Bronchial smooth muscle cell (primary cell): ENCODE results near the gene RNU4-1. TPM values are rescaled to one million over a fixed set of nuclear protein-coding genes. Genes with fewer than 3 reads are reported as not detected.

Experiments used
- total RNA-seq: library from RNA; depleted of rRNA; stranded (reverse); fragments of >200 nt; gene quantifications from 2 replicates; pipeline ENCODE4 v1.2.1, GENCODE V29; 2014

The RNU4-1 gene
- total RNA-seq, result 503 and 1,049 TPM in 2 replicates

DNA sequence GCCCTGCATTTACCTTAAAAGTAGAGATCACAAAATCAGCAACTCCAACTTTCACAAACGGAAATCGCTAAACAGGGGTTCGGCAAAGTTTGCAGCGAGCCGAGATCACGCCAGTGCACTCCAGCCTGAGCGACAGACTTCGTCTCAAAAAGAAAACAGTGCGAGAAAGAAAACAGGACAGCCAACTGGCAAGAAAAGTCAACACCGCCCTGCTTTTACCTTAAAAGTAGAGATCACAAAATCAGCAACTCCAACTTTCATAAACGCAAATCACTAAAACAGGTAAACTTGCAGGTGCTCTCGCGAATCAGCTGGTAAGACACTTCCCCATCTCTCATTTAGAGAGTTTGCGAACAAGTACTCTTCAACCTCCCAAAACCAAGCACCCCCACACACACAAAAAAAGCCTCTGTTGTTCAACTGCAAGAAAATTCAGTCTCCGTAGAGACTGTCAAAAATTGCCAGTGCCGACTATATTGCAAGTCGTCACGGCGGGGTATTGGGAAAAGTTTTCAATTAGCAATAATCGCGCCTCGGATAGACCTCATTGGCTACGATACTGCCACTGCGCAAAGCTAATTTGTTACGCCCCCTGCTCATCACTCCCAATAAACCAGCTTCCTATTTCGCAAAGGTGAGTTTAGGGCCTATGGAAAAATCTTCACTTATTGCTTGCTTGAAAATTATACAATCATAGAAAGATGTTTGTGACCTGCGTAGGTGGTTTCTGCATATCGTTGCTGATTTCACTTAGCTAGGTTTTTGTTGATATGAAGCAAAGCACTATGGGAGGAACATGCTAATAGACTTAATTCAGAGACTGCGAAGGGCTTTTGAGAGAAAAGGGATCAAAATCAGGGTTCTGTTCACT lies at the start of gene RNU4-1:
Gene RNU4-1 (minus strand): TSS at position 577 of the 871 bp plus-strand sequence.

DNA sequence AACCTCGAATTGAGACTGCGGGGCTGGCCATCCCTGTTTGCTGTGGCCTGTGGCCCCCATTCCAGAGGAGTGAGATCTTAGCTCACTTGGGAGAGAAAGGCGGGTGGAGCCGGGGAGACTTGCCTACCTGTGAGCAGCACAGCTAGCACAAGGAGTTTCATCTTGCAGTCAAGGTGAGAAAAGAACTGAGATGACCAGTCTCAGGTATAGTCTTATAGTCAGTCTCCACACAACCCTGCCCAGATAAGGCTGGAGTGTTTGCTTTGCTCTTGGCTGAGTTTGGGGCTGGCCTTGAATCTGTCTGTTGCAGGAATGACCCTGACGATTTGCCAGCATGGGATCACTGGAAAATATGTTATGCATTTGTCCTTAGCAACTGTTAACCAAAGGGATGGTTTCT lies 34.6 kb upstream of the RNU4-1 start, which contains the start of gene PLA2G1B:
Gene PLA2G1B (minus strand): TSS at position 187 of the 400 bp plus-strand sequence. CDS start 26 bp downstream, at position 161.

DNA sequence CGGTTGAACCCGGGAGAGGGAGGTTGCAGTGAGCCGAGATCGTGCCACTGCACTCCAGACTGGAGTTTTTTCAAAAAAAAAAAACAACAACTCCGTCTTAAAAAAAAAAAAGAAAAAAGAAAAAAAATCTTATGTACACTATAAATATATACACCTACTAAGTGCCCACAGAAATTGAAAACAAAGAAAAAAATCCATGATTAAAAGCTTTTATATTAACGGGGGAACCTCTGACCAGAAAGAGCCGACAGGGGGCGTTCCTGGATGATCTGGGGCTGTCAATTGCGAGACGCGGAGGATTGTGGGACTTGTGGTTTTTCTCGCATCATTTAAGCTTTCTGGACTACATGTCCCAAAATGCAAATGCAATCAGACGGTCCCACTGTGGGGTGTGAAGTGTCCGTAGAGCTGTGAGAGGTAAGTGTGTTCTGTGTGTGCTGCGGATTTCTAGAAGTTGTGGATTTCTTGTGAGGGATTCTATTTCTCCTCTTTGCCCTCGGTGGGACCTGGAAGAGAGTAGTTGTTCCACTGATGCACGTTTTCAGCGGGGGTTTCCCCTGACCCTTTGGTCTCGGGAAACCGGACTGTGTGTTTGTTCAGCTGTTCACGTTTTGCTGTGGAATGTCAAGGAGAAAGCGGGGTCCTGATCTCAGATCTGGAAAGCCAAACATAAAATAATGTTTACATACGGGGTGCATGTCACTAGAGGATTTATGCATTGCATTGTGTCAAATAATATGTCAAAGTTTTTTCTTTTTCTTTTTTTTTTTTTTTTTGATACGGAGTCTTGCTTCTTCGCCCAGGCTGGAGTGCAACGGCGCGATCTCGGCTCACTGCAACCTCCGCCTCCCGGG lies 9.2 kb upstream of the RNU4-1 start, which contains the start of gene SIRT4:
Gene SIRT4 (plus strand): TSS at position 360 of the 854 bp plus-strand sequence. CDS start 1,241 bp downstream, outside the sequence.

DNA sequence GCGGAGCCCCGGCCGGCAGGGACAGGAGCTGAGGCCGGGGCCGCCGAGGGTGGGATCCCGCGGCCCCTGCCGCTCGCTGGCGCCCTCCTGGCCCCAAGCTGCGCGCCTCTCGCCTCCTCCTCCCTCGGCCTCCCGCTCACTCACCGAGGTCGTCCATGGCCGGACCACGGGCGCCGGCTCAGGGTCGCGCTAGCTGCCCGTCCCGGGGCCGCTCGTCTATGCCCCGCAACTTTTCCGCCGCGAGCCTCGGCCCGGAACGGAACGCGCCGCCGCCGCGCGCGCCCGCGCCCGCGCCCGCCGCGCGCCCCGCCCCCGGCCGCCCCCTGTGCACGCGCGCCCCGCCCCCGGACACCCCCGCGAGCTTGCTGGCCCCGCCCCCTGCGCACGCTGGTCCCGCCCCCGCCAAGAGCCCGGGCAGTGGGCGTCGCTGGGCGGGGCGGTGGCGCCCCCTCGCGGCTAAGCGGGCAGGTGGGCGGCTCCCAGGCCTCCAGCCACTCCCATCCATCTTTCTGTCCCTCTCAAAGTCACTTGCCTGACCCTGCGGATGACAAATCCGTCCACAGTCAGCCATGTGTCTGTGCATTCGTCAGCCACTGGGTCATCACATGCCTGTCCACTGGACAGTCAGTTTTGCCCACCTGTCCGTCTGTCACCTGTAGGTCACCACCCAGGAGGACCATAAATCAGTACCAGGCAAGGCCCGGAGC lies 27.4 kb downstream of the RNU4-1 start, which contains the start of gene PXN:
Gene PXN (minus strand): TSS at position 258 of the 707 bp plus-strand sequence. CDS start 101 bp downstream, at position 157.

Other genes with a start within 250 kb of the RNU4-1 start
- gene RAB35, start 176.5 kb downstream of the RNU4-1 start, total RNA-seq, result 21.6 and 33.3 TPM in 2 replicates
- gene GCN1, start 98.5 kb downstream of the RNU4-1 start, total RNA-seq, result 65.5 and 66.7 TPM in 2 replicates
- gene RPLP0, start 92.1 kb downstream of the RNU4-1 start, total RNA-seq, result 3,592 and 5,815 TPM in 2 replicates
- 13.7 and 22.9 TPM in 2 replicates for gene PXN, start 27.5 kb downstream of the RNU4-1 start, total RNA-seq
- 755 and 2,327 TPM in 2 replicates for gene RNU4-2, start 1.3 kb downstream of the RNU4-1 start, total RNA-seq
- 2.6 and 2.7 TPM in 2 replicates for gene SIRT4, start 9.1 kb upstream of the RNU4-1 start, total RNA-seq
- gene PLA2G1B, start 34.5 kb upstream of the RNU4-1 start, total RNA-seq, result 0.17 TPM in 1 of 2 replicates, not detected in the other
- under 0.01 TPM in 1 of 2 replicates, not detected in the other for gene MSI1, start 75.9 kb upstream of the RNU4-1 start, total RNA-seq
- 754 and 795 TPM in 2 replicates for gene COX6A1, start 144.9 kb upstream of the RNU4-1 start, total RNA-seq
- 21.0 and 32.2 TPM in 2 replicates for gene TRIAP1, start 153.1 kb upstream of the RNU4-1 start, total RNA-seq
- 12.2 and 13.6 TPM in 2 replicates for gene GATC, start 153.2 kb upstream of the RNU4-1 start, total RNA-seq
- 185 and 240 TPM in 2 replicates for gene SRSF9, start 176.5 kb upstream of the RNU4-1 start, total RNA-seq
- 252 and 406 TPM in 2 replicates for gene DYNLL1, start 202.9 kb upstream of the RNU4-1 start, total RNA-seq
- gene COQ5, start 235.9 kb upstream of the RNU4-1 start, total RNA-seq, result 30.6 and 47.5 TPM in 2 replicates
- 99.9 and 120 TPM in 2 replicates for gene RNF10, start 241.1 kb upstream of the RNU4-1 start, total RNA-seq